K562 (cell line): Measurements from ENCODE around the gene SAE1. TPM values are rescaled to one million over a fixed set of nuclear protein-coding genes. Genes with fewer than 3 reads are reported as not detected.
A peak's percentile ranks its signal among the peaks of the same experiment; 100 is the strongest.

Experiments used
- CBX1 ChIP-seq: sonication (generic); IDR thresholded peaks from 2 replicates; pipeline ENCODE4 v1.6.1; 2016; ENCODE audit warnings: antibody characterized with exemption, low read depth, mild to moderate bottlenecking
- CREM ChIP-seq: IDR thresholded peaks from 2 replicates; pipeline ENCODE4 v1.6.1; 2014; ENCODE audit warnings: antibody characterized with exemption, low read depth
- DMBX1 ChIP-seq: fragments of 250-450 bp; sonication (Bioruptor Pico); IDR thresholded peaks from 2 replicates; pipeline ENCODE4 v1.8.0; 2022; ENCODE audit warnings: inconsistent platforms, mild to moderate bottlenecking, moderate library complexity, borderline replicate concordance
- FOXM1 ChIP-seq, 2 experiments: fragments of 450-650 bp in 1 of 2; sonication (generic) in 1 of 2; formaldehyde crosslinking in 1 of 2; IDR thresholded peaks; 2 replicates each; pipeline versions ENCODE4 v1.6.1 to v1.9.0; 2017 to 2022; ENCODE audit warnings: low read depth in 2 of 2, mild to moderate bottlenecking in 2 of 2, missing genetic modification reagents in 1 of 2, moderate library complexity in 1 of 2
- HMGN3 ChIP-seq: IDR thresholded peaks from 2 replicates; pipeline ENCODE4 v1.6.1; 2011; ENCODE audit warnings: borderline replicate concordance, low read depth, mild to moderate bottlenecking, mixed read lengths, low read length; ENCODE audit not compliant: insufficient read length; ENCODE audit errors: extremely low read depth
- HOMEZ ChIP-seq: fragments of 250-450 bp; sonication (Bioruptor Pico); IDR thresholded peaks from 2 replicates; pipeline ENCODE4 v1.4.0; 2020; ENCODE audit warnings: mild to moderate bottlenecking, moderate library complexity
- JUNB ChIP-seq: fragments of 450-650 bp; formaldehyde crosslinking; conservative IDR thresholded peaks from 2 replicates; pipeline ENCODE4 v1.4.0; 2020; ENCODE audit warnings: mild to moderate bottlenecking
- MEF2A ChIP-seq: IDR thresholded peaks from 2 replicates; pipeline ENCODE4 v1.6.1; 2011; ENCODE audit warnings: low read depth, mild to moderate bottlenecking, low read length, moderate library complexity; ENCODE audit not compliant: control insufficient read depth
- RBM22 ChIP-seq: fragments of 200-400 bp; formaldehyde crosslinking; IDR thresholded peaks from 2 replicates; pipeline ENCODE4 v1.6.1; 2018; ENCODE audit warnings: low read length, low read depth; ENCODE audit not compliant: poor library complexity, severe bottlenecking
- SIN3A ChIP-seq, 2 experiments: fragments of 150-350 bp in 1 of 2; IDR thresholded peaks; 2 replicates each; pipeline ENCODE4 v1.6.1; 2011 to 2016; ENCODE audit warnings: borderline replicate concordance in 2 of 2, low read depth in 2 of 2, low read length in 2 of 2, mild to moderate bottlenecking in 2 of 2, moderate library complexity in 2 of 2; ENCODE audit not compliant: control insufficient read depth in 1 of 2
- TBL1XR1 ChIP-seq, 2 experiments: IDR thresholded peaks; 2 replicates each; pipeline ENCODE4 v1.6.1; 2012; ENCODE audit warnings: improper control_type of control experiment in 2 of 2, low read length in 2 of 2, mild to moderate bottlenecking in 1 of 2
- THRAP3 ChIP-seq: fragments of 450-650 bp; IDR thresholded peaks from 2 replicates; pipeline ENCODE4 v1.6.1; 2016; ENCODE audit warnings: mild to moderate bottlenecking, inconsistent platforms, borderline replicate concordance
- ZBTB1 ChIP-seq: sonication (generic); formaldehyde crosslinking; IDR thresholded peaks from 2 replicates; pipeline ENCODE4 v1.8.1; 2023; ENCODE audit warnings: missing genetic modification reagents, low read depth, mild to moderate bottlenecking, borderline replicate concordance
- polyA plus RNA-seq, 8 experiments: library from polyadenylated mRNA; depleted of rRNA in 4 of 8; stranded (reverse) in 5 of 8; unstranded in 3 of 8; fragments of >200 nt; fragmentation: Nextera tagmentation in 2 of 8; fragmentation: Illumina TruSeq in 1 of 8; extraction: Ambion mirVana in 2 of 8; extraction: Trizol in 1 of 8; gene quantifications; 2 replicates each; pipeline versions ENCODE4 v1.2.1 to v1.2.3, GENCODE V29; 2011 to 2014; ENCODE audit warnings: inconsistent platforms in 1 of 8, missing spikeins in 1 of 8
- total RNA-seq, 7 experiments: library from RNA; depleted of rRNA in 6 of 7; stranded (reverse); fragments of >200 nt in 6 of 7; fragmentation: Illumina TruSeq in 2 of 7; extraction: Trizol in 2 of 7; gene quantifications; 2 replicates each; pipeline versions ENCODE4 v1.2.1 to v1.2.3, GENCODE V29; 2011 to 2021; ENCODE audit warnings: low replicate concordance in 1 of 7
- TF ChIP-seq, protein P1 (sequence below), 2 experiments: fragments of 200-800 bp in 1 of 2; sonication (Bioruptor generic) in 1 of 2; sonication (generic) in 1 of 2; formaldehyde crosslinking in 1 of 2; IDR thresholded peaks in 1 of 2; conservative IDR thresholded peaks in 1 of 2; 2 replicates each; pipeline versions ENCODE4 v1.5.0 to v1.6.1; 2016 to 2020; ENCODE audit warnings: missing compliant biosample characterization in 1 of 2, missing genetic modification characterization in 1 of 2, missing genetic modification reagents in 1 of 2
- TF ChIP-seq, protein P2 (sequence below), 2 experiments: fragments of 250-450 bp in 1 of 2; fragments of 450-650 bp in 1 of 2; sonication (Bioruptor Pico) in 1 of 2; IDR thresholded peaks; 2 replicates each; pipeline versions ENCODE4 v1.6.1 to v1.8.0; 2016 to 2021; ENCODE audit warnings: mild to moderate bottlenecking in 2 of 2, moderate library complexity in 2 of 2, missing compliant biosample characterization in 1 of 2, missing genetic modification characterization in 1 of 2
- TF ChIP-seq, protein P3 (sequence below): conservative IDR thresholded peaks from 2 replicates; pipeline ENCODE4 v1.6.1; 2011; ENCODE audit warnings: low read depth, mild to moderate bottlenecking, low read length; ENCODE audit not compliant: control insufficient read depth

Gene SAE1
- total and polyA plus RNA-seq, 9 of the 15 experiments (the other 6 are each of a cell fraction or from before 2014, with no cell fraction given): 82.8 to 299 (median 217) TPM

GRCh38 chr19:47230054-47230920 is 99.7 kb downstream of the SAE1 start (continued):
- TF ChIP-seq, protein P1, sequence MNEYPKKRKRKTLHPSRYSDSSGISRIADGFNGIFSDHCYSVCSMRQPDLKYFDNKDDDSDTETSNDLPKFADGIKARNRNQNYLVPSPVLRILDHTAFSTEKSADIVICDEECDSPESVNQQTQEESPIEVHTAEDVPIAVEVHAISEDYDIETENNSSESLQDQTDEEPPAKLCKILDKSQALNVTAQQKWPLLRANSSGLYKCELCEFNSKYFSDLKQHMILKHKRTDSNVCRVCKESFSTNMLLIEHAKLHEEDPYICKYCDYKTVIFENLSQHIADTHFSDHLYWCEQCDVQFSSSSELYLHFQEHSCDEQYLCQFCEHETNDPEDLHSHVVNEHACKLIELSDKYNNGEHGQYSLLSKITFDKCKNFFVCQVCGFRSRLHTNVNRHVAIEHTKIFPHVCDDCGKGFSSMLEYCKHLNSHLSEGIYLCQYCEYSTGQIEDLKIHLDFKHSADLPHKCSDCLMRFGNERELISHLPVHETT (CRISPR knock-in tag; conservative IDR thresholded peaks at IDR 0.05 in 1 of 2, IDR thresholded peaks at IDR 0.05 in 1 of 2): peak in 1 of 2 experiments; percentile 46; a peak in 3 of 4 replicates
- TF ChIP-seq DMBX1 (CRISPR knock-in tag): no peak
- no peak for TF ChIP-seq CREM
- TF ChIP-seq, protein P2, sequence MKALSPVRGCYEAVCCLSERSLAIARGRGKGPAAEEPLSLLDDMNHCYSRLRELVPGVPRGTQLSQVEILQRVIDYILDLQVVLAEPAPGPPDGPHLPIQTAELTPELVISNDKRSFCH (CRISPR knock-in tag; IDR thresholded peaks at IDR 0.05): no peak
- TF ChIP-seq, protein P2 (tag; IDR thresholded peaks at IDR 0.05): 0 out of 2 replicates have a peak, but pooled peaks have one; percentile 43
- TF ChIP-seq JUNB (CRISPR knock-in tag): no peak
- TF ChIP-seq THRAP3: no peak
- TF ChIP-seq SIN3A (IDR thresholded peaks at IDR 0.05; ENCODE audit: borderline replicate concordance in 2 of 2, control insufficient read depth in 1 of 2, low read depth in 2 of 2, low read length in 2 of 2): peak; percentile 64 to 89; a peak in 2 of 4 replicates
- TF ChIP-seq, protein P3, sequence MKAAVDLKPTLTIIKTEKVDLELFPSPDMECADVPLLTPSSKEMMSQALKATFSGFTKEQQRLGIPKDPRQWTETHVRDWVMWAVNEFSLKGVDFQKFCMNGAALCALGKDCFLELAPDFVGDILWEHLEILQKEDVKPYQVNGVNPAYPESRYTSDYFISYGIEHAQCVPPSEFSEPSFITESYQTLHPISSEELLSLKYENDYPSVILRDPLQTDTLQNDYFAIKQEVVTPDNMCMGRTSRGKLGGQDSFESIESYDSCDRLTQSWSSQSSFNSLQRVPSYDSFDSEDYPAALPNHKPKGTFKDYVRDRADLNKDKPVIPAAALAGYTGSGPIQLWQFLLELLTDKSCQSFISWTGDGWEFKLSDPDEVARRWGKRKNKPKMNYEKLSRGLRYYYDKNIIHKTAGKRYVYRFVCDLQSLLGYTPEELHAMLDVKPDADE: peak; percentile 65
- TF ChIP-seq TBL1XR1 (IDR thresholded peaks at IDR 0.05; ENCODE audit: low read length in 2 of 2): peak in 1 of 2 experiments; percentile 52; a peak in 1 of 4 replicates
- peak; percentile 95 for TF ChIP-seq CBX1
- TF ChIP-seq FOXM1 (IDR thresholded peaks at IDR 0.05; ENCODE audit: low read depth): no peak
- TF ChIP-seq FOXM1 (CRISPR knock-in tag; IDR thresholded peaks at IDR 0.05; ENCODE audit: low read depth): no peak
- peak; percentile 94 for TF ChIP-seq ZBTB1
- TF ChIP-seq HOMEZ: 0 out of 2 replicates have a peak, but pooled peaks have one; percentile 8
- TF ChIP-seq HMGN3: peak; percentile 84
- TF ChIP-seq MEF2A: 0 out of 2 replicates have a peak, but pooled peaks have one; percentile 8
- peak; percentile 81 for TF ChIP-seq RBM22
